HG03108 (cell line): ENCODE results near the gene CGA.

Experiments
- ATAC-seq: cut with Tn5 transposase; IDR thresholded peaks from one replicate; pipeline ENCODE4 v1.9.1; 2021; ENCODE audit warnings: moderate library complexity; ENCODE audit not compliant: unreplicated experiment

Gene CGA

GRCh38 chr6:87089135-87089534, 5.8 kb downstream of the CGA start:
- no peak for ATAC-seq

GRCh38 chr6:87088076-87088475, 6.8 kb downstream of the CGA start:
- ATAC-seq = no peak

- no peak for ATAC-seq
Measured at GRCh38 chr6:87082160-87082721, 12.7 kb downstream of the CGA start.

- no peak for ATAC-seq
Measured at GRCh38 chr6:87078983-87079616, 15.8 kb downstream of the CGA start.

- no peak for ATAC-seq
Measured at GRCh38 chr6:87075168-87075567, 19.7 kb downstream of the CGA start.

GRCh38 chr6:87074101-87074621, 20.7 kb downstream of the CGA start:
- ATAC-seq = no peak

GRCh38 chr6:87071683-87072082, 23.2 kb downstream of the CGA start:
- no peak for ATAC-seq

GRCh38 chr6:87070741-87071140, 24.2 kb downstream of the CGA start:
- ATAC-seq = no peak

GRCh38 chr6:87068795-87069194, 26.1 kb downstream of the CGA start:
- ATAC-seq = no peak

GRCh38 chr6:87066449-87067333, 28.2 kb downstream of the CGA start:
- no peak for ATAC-seq

- ATAC-seq = no peak
Measured at GRCh38 chr6:87065117-87065516, 29.8 kb downstream of the CGA start.

- ATAC-seq = no peak
Measured at GRCh38 chr6:87059943-87060342, 35.0 kb downstream of the CGA start.

- ATAC-seq = no peak
Measured at GRCh38 chr6:87054143-87054833, 40.6 kb downstream of the CGA start.

GRCh38 chr6:87053312-87053711, 41.6 kb downstream of the CGA start:
- ATAC-seq = no peak

GRCh38 chr6:87049779-87050178, 45.1 kb downstream of the CGA start:
- ATAC-seq = no peak

GRCh38 chr6:87045521-87046075, 49.3 kb downstream of the CGA start:
- no peak for ATAC-seq

- ATAC-seq = no peak
Measured at GRCh38 chr6:87040729-87041128, 54.2 kb downstream of the CGA start.
